T-helper 2 cell treated with Interferon-gamma antibody and Interleukin-4, amounts not matched to agents 5 μg/mL and 100 μg/mL, for 36 hours (primary cell): ENCODE results near the gene PTX4.

Experiments used
- DNase-seq: peaks from one replicate; pipeline ENCODE4 v3.0.0; 2021; ENCODE audit warnings: low spot score
- H3K27ac Mint-ChIP-seq: one replicate; pipeline ENCODE4 v1.8.0; 2021; ENCODE audit warnings: mild to moderate bottlenecking, mixed read lengths
- H3K27me3 Mint-ChIP-seq: one replicate; pipeline ENCODE4 v1.8.0; 2021; ENCODE audit warnings: low read depth, mixed read lengths
- H3K36me3 Mint-ChIP-seq: one replicate; pipeline ENCODE4 v1.8.0; 2021; ENCODE audit warnings: low read depth, mixed read lengths
- H3K4me1 Mint-ChIP-seq: one replicate; pipeline ENCODE4 v1.8.0; 2021; ENCODE audit warnings: low read depth, mixed read lengths
- H3K4me3 Mint-ChIP-seq: one replicate; pipeline ENCODE4 v1.8.0; 2022; ENCODE audit warnings: mild to moderate bottlenecking, moderate library complexity, mixed read lengths
- H3K9me3 Mint-ChIP-seq: one replicate; pipeline ENCODE4 v1.8.0; 2021; ENCODE audit warnings: mixed read lengths

PTX4 gene

GRCh38 chr16:1458977-1459341 lies 29.8 kb downstream of the PTX4 start:
- H3K27ac Mint-ChIP-seq: no peak overlapping the region
- no peak for DNase-seq

GRCh38 chr16:1458336-1458976 lies 30.3 kb downstream of the PTX4 start:
- peak; percentile 30 for DNase-seq
- Mint-ChIP-seq H3K36me3 (no peaks in the 10 kb centered on the region), H3K4me3 (no peak overlapping the region), H3K27me3 (no peaks in the 10 kb centered on the region), H3K27ac (no peak overlapping the region), H3K9me3 (no peaks in the 10 kb centered on the region), H3K4me1 (no peaks in the 10 kb centered on the region)

More at GRCh38 chr16:1458977-1459341, 29.8 kb downstream of the PTX4 start:
- H3K27me3 Mint-ChIP-seq: no peaks in the 10 kb centered on the region
- no peaks in the 10 kb centered on the region for H3K4me1 Mint-ChIP-seq
- H3K36me3 Mint-ChIP-seq: no peaks in the 10 kb centered on the region
- no peak overlapping the region for H3K4me3 Mint-ChIP-seq
- H3K9me3 Mint-ChIP-seq: no peaks in the 10 kb centered on the region

GRCh38 chr16:1457489-1458245 lies 31.1 kb downstream of the PTX4 start:
- Mint-ChIP-seq H3K27me3 (no peaks in the 10 kb centered on the region), H3K36me3 (no peaks in the 10 kb centered on the region), H3K4me3 (no peak overlapping the region), H3K27ac (no peak overlapping the region), H3K9me3 (no peaks in the 10 kb centered on the region), H3K4me1 (no peaks in the 10 kb centered on the region)
- no peak for DNase-seq

- Mint-ChIP-seq H3K27me3 (no peaks in the 10 kb centered on the region), H3K9me3 (no peaks in the 10 kb centered on the region), H3K27ac (no peak overlapping the region), H3K4me3 (no peak overlapping the region), H3K4me1 (no peaks in the 10 kb centered on the region), H3K36me3 (no peaks in the 10 kb centered on the region)
- DNase-seq: no peak
Observed at GRCh38 chr16:1456951-1457350, 31.8 kb downstream of the PTX4 start.

GRCh38 chr16:1455190-1456171 lies 33.3 kb downstream of the PTX4 start:
- H3K27me3 Mint-ChIP-seq: no peaks in the 10 kb centered on the region
- no peak overlapping the region for H3K27ac Mint-ChIP-seq
- no peaks in the 10 kb centered on the region for H3K4me1 Mint-ChIP-seq
- no peaks in the 10 kb centered on the region for H3K36me3 Mint-ChIP-seq
- no peak for DNase-seq
- H3K4me3 Mint-ChIP-seq: no peak overlapping the region
- no peaks in the 10 kb centered on the region for H3K9me3 Mint-ChIP-seq

- Mint-ChIP-seq H3K27ac (no peak overlapping the region), H3K4me1 (no peaks in the 10 kb centered on the region), H3K4me3 (no peak overlapping the region), H3K9me3 (no peaks in the 10 kb centered on the region), H3K27me3 (no peaks in the 10 kb centered on the region), H3K36me3 (no peaks in the 10 kb centered on the region)
- no peak for DNase-seq
Observed at GRCh38 chr16:1454561-1454960, 34.2 kb downstream of the PTX4 start.

- no peak overlapping the region for H3K4me3 Mint-ChIP-seq
- H3K4me1 Mint-ChIP-seq: no peaks in the 10 kb centered on the region
- no peaks in the 10 kb centered on the region for H3K36me3 Mint-ChIP-seq
- H3K9me3 Mint-ChIP-seq: no peaks in the 10 kb centered on the region
- no peak overlapping the region for H3K27ac Mint-ChIP-seq
- H3K27me3 Mint-ChIP-seq: no peaks in the 10 kb centered on the region
- DNase-seq: no peak
Observed at GRCh38 chr16:1453316-1453715, 35.4 kb downstream of the PTX4 start.

- no peaks in the 10 kb centered on the region for H3K27me3 Mint-ChIP-seq
- no peak for DNase-seq
- H3K36me3 Mint-ChIP-seq: no peaks in the 10 kb centered on the region
- no peak overlapping the region for H3K27ac Mint-ChIP-seq
- H3K4me1 Mint-ChIP-seq: no peaks in the 10 kb centered on the region
- no peak overlapping the region for H3K4me3 Mint-ChIP-seq
- H3K9me3 Mint-ChIP-seq: no peaks in the 10 kb centered on the region
Observed at GRCh38 chr16:1452530-1452929, 36.2 kb downstream of the PTX4 start.

- Mint-ChIP-seq H3K27me3 (no peaks in the 10 kb centered on the region), H3K9me3 (no peaks in the 10 kb centered on the region), H3K27ac (no peak overlapping the region), H3K4me1 (no peaks in the 10 kb centered on the region), H3K4me3 (no peak overlapping the region), H3K36me3 (no peaks in the 10 kb centered on the region)
- no peak for DNase-seq
Observed at GRCh38 chr16:1451702-1452392, 36.9 kb downstream of the PTX4 start.

GRCh38 chr16:1450841-1451240 lies 37.9 kb downstream of the PTX4 start:
- H3K27ac Mint-ChIP-seq: no peak overlapping the region
- no peaks in the 10 kb centered on the region for H3K9me3 Mint-ChIP-seq

GRCh38 chr16:1450218-1450617 lies 38.5 kb downstream of the PTX4 start:
- Mint-ChIP-seq H3K4me1 (no peaks in the 10 kb centered on the region), H3K27ac (peak overlapping the region; percentile 55), H3K36me3 (no peaks in the 10 kb centered on the region), H3K9me3 (no peaks in the 10 kb centered on the region), H3K4me3 (no peak overlapping the region), H3K27me3 (no peaks in the 10 kb centered on the region)
- DNase-seq: no peak

More at GRCh38 chr16:1450841-1451240, 37.9 kb downstream of the PTX4 start:
- Mint-ChIP-seq H3K4me3 (no peak overlapping the region), H3K36me3 (no peaks in the 10 kb centered on the region), H3K4me1 (no peaks in the 10 kb centered on the region), H3K27me3 (no peaks in the 10 kb centered on the region)
- no peak for DNase-seq

- Mint-ChIP-seq H3K9me3 (no peaks in the 10 kb centered on the region), H3K27me3 (no peaks in the 10 kb centered on the region), H3K27ac (no peak overlapping the region), H3K4me1 (no peaks in the 10 kb centered on the region), H3K36me3 (no peaks in the 10 kb centered on the region), H3K4me3 (no peak overlapping the region)
- DNase-seq: no peak
Observed at GRCh38 chr16:1449201-1449788, 39.4 kb downstream of the PTX4 start.

- no peaks in the 10 kb centered on the region for H3K36me3 Mint-ChIP-seq
- DNase-seq: no peak
- no peak overlapping the region for H3K27ac Mint-ChIP-seq
Observed at GRCh38 chr16:1448536-1449116, 40.1 kb downstream of the PTX4 start.

More at GRCh38 chr16:1448536-1449116, 40.1 kb downstream of the PTX4 start:
- Mint-ChIP-seq H3K9me3 (no peaks in the 10 kb centered on the region), H3K4me1 (no peaks in the 10 kb centered on the region), H3K4me3 (no peak overlapping the region), H3K27me3 (no peaks in the 10 kb centered on the region)
